Skin epidermis (tissue), 12 donors: ENCODE results near the gene LRRC7.

Source experiments
- H3K27ac ChIP-seq, 21 experiments: fragments of 200-600 bp; sonication (generic) in 11 of 21; one replicate each; pipeline ENCODE4 v1.5.0; 2020; ENCODE audit warnings: mild to moderate bottlenecking in 3 of 21, inconsistent platforms in 2 of 21, moderate library complexity in 2 of 21
- H3K4me3 ChIP-seq, 7 experiments: fragments of 200-600 bp; sonication (generic) in 2 of 7; one replicate each; pipeline ENCODE4 v1.5.0; 2020; ENCODE audit warnings: inconsistent platforms in 2 of 7, mild to moderate bottlenecking in 2 of 7, moderate library complexity in 1 of 7

The LRRC7 gene

DNA sequence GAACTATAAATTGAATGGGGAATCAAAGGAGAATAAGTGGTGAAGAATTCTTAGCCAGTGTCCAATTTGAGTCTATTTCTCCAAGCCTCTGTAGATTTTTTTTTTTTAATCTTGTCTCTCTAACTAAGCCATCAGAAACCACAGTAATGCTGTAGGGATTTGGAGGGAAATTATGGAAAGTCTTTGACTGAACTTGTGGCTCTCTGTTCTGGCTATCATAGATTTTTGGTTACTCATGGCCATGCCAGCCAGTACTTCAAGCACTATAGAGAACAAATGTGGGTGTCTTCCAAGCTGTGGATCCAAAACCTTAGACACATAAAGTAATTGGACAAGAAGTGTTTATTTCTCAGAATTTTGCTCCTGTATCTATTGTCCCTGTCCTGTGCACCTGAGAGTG lies 489.8 kb downstream of the LRRC7 start:
- Histone ChIP-seq H3K4me3 (no peak overlapping the region), H3K27ac (no peak overlapping the region)

DNA sequence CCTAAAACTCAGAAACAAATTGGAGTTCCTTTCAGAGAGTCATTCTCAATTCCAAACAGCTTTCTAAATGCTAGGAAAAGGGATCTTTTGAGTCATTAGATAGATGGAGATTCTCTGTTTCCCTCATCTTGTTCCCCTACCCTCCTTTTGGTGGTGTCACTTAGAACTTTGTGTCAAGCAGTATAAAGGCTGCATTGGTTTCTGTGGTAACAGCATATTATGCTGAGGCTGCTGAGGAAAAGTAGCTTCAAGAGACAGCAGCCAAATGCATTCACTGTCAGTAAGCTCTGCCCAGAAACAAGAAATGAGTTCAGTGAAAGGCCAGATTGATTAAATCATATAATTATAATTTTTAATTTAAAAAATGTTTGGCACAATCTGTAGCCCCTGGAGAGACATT lies 493.5 kb downstream of the LRRC7 start:
- Histone ChIP-seq H3K4me3 (no peak overlapping the region), H3K27ac (no peak overlapping the region)

DNA sequence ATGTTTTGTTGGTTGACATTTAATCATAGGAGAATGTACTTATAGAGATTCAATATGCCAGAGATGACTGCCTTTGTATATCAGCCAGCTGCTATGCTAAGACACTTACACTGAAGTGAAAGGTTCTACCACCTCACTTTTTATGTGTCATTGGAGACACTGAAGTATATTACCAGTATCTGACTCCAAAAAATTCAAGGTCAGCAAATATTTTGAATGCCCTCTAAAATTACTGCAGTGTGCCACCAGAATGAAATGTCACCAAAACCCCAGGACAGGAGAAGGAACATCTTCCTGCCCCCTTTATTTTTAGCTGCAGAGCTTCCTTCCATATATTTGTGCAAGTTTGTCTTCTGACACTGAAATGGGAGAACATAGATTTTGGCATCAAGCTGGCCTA lies 496.1 kb downstream of the LRRC7 start:
- Histone ChIP-seq H3K4me3 (no peak overlapping the region), H3K27ac (no peak overlapping the region)

DNA sequence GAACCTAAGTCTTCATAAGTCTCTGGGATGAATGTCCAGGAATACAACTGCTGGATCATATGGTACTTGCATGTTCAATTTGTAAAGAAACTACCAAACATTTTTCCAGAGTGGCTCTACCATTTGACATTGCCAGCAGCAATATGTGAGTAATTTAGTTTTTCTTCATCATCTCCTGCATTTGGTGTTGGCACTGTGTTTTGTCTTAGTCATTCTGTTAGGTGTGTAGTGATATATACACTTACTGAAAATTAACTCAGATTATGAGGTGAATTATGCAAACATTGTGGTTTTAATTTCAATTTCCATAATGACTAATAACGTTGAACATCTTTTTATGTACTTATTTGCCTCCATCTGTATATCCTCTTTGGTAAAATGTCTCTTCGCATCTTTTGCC lies 499.0 kb downstream of the LRRC7 start:
- Histone ChIP-seq H3K4me3 (no peak overlapping the region), H3K27ac (no peak overlapping the region)

GRCh38 chr1:70071601-70072000 lies 503.9 kb downstream of the LRRC7 start:
- Histone ChIP-seq H3K27ac (no peak overlapping the region), H3K4me3 (no peak overlapping the region)

DNA sequence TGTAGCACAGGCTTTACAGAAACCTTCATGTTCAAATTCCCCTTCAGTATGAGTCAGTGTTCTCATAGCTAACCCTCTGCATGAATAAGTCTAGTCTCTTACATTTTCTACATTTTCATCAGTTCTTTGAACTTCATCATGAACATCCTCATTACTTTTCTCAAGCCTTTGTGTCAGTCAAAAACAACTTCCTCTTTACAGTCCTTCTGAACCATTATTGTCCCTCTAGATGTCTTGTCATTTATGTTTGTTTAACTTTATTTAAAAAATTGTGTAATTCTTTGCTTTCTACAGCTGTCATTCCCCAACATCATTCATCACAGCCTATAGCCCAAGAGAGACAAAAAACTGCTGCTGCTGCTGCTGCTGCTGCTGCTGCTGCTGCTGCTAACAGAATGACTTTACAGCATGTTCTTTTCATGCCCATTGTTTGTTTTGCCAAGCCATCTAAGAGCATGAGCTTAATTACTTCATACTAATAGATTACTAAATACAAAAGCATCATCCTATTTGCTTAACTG lies 504.6 kb downstream of the LRRC7 start:
- no peak overlapping the region for H3K27ac ChIP-seq
- H3K4me3 ChIP-seq: no peak overlapping the region

DNA sequence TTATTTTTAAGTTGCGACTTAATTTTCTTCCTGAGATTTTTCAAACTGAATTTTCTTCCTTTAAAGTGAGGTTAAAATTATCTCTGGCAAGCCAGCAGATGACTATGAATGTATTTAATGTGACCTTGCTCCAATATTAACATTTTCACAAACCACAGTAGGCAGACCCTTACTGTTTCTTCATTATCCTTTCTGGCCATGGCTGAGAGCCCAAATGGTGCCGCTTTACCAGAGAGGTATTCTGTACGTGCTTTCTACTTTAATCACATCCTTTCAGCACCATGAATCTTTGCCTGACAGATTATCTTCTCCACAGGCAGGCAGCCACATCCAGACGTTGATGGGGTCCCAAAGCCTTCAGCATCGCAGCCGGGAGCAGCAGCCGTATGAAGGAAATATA lies 508.0 kb downstream of the LRRC7 start:
- Histone ChIP-seq H3K27ac (no peak overlapping the region), H3K4me3 (no peak overlapping the region)

DNA sequence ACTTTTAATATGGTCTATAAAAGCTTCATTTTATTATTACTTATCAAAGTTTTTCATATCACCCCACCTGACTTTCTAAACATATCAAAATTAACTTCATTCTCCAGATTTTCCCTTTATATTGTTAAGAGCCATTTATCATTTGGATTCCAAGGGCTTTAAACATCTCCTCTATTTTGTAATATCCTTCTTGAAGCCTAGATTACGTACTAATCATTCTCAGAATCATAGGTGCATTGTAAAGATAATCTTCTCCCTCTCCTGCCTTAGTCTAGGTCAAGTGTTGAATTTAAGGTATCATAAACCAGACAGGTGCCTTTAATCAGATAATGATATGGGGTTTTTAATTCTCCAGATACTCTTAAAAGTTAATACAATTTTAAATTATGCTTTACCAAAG lies 509.3 kb downstream of the LRRC7 start:
- H3K27ac ChIP-seq: no peak overlapping the region

DNA sequence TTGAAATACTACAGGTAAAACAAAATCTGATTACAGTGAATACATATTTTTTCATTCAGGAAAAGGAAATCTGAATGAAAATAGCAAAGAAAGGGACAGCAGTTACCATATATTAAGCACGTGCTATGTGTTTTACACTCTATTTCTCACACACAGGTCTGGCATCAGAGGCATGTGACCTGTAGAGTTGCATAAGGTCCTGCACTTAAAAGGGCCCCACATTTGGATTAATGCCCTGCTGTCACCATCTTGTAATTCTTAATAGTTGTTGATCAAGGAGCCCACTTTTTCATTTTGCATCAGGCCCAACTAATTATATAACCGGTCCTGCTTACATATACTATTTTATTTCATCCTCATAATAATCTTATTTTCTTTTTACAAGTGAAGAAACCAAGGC lies 511.8 kb downstream of the LRRC7 start:
- H3K27ac ChIP-seq: no peak overlapping the region
- no peak overlapping the region for H3K4me3 ChIP-seq

More for the DNA sequence above, 509.3 kb downstream of the LRRC7 start:
- no peak overlapping the region for H3K4me3 ChIP-seq

- no peak overlapping the region for H3K4me3 ChIP-seq
- H3K27ac ChIP-seq: no peak overlapping the region
Observed at GRCh38 chr1:70083519-70083918, 515.8 kb downstream of the LRRC7 start.

GRCh38 chr1:70084314-70084915 lies 516.7 kb downstream of the LRRC7 start:
- H3K4me3 ChIP-seq: no peak overlapping the region
- no peak overlapping the region for H3K27ac ChIP-seq

DNA sequence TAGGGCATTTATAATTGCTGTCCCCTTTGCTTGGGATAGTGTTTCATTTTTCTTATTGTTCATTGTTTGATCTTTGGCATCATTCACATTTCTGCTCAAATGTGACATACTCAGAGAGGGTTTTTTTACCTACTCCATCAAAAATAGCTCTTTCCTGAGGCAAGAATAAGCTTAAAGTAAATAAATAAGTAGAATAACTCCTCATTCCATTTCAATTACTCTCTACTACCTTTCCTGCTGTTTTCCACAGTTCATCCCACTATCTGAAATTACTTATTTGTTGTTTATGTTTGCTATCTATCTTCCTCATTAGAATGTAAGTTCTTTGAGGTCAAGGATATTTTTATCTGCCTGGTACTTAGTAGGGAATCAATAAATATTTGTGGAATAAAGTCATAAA lies 517.8 kb downstream of the LRRC7 start:
- no peak overlapping the region for H3K4me3 ChIP-seq

GRCh38 chr1:70086897-70087296 lies 519.2 kb downstream of the LRRC7 start:
- H3K27ac ChIP-seq: no peak overlapping the region
- no peak overlapping the region for H3K4me3 ChIP-seq

More for the DNA sequence above, 517.8 kb downstream of the LRRC7 start:
- H3K27ac ChIP-seq: no peak overlapping the region

GRCh38 chr1:70090141-70090540 lies 522.4 kb downstream of the LRRC7 start:
- Histone ChIP-seq H3K4me3 (no peak overlapping the region), H3K27ac (no peak overlapping the region)

GRCh38 chr1:70090875-70091274 lies 523.2 kb downstream of the LRRC7 start:
- Histone ChIP-seq H3K4me3 (no peak overlapping the region), H3K27ac (no peak overlapping the region)

- no peak overlapping the region for H3K4me3 ChIP-seq
Observed at GRCh38 chr1:70091811-70092210, 524.1 kb downstream of the LRRC7 start.

DNA sequence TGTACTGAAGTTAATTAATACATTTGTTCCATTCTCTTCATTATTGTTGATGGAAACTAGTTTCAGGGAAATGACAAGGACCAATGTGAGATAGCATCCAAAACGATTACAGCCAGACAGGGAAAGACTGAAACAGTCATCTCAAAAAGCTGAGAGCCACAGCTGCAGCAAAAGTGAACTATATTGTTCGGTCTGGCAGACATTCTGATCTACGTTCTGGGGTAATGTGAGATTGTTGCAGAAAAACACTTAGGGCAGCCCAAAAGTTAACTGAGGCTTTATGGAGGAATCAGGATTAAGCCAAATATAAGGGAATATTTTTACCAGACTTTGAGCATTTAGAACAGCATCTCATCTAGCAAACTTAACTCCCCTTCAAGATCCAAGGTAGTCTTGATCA lies 524.8 kb downstream of the LRRC7 start:
- Histone ChIP-seq H3K4me3 (no peak overlapping the region), H3K27ac (no peak overlapping the region)

More at GRCh38 chr1:70091811-70092210, 524.1 kb downstream of the LRRC7 start:
- no peak overlapping the region for H3K27ac ChIP-seq

DNA sequence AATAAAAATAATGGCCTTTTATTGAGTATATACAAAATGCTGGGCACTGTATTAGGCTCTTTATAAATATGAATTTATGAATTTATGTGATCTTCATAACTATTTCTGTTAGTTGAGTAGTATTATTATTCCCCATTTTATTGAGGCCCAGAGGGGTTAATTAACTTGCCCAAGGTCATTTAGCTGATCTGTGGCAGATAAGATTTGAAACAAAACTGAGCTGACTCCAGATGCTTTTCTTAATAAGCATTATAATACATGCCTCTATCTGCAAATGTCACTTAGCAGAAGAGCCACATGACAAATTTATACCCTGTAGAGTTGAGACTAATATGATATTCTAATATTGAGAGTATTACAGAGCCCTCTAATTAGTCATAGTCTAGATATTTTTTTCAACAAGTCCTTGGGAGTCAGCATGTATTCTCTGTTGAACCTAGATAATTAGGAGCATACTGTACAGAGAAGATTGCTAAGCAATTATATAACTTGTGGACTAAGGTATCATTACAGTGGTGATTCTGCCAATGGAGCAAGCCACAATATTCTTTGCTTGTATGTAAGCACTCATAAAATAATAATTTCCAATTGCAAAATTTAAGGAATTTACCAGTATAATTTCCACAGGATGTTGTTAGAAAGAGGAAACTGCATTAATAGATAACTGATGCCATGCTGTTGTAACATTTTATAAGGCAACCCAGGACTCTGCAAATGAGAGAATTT lies 525.7 kb downstream of the LRRC7 start:
- H3K27ac ChIP-seq: no peak overlapping the region
- H3K4me3 ChIP-seq: no peak overlapping the region

DNA sequence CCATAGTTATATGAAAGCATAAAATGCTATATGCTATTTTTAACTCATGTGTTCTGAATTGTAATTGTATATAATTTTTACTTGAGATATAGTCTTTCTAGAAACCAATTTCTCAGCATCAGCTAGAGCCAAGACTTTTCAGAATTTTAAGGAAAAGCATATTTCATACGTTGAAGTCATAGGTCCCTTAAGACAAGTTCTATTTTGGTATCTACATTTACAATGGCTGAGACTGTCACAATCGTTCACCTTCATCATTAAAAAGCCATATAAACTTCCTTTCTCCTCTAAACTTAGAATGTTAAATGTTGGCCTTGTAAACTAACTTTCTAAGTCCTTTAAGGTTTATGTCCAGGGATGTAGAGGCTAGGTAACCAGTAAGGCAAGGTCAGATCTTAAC lies 533.5 kb downstream of the LRRC7 start:
- no peak overlapping the region for H3K4me3 ChIP-seq
- H3K27ac ChIP-seq: no peak overlapping the region

DNA sequence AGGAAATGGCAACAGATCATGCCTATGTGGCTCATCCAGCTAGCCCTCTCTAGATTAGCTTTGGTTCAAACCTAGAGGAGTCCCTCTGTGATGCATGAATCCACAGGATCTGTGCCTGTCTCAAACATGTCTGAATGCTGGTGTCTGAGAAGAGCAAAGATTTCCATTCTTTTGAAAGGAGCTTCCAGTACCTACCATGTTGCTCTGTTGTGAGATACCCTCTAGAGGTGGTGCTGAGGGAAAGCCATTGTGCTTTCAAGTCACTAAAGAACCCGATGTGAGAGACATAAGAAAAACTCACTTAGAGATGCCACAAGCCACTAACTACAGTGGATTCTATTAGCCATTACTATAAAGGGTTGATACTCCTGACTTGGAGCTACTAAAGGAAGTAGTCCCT lies 534.1 kb downstream of the LRRC7 start:
- no peak overlapping the region for H3K4me3 ChIP-seq

DNA sequence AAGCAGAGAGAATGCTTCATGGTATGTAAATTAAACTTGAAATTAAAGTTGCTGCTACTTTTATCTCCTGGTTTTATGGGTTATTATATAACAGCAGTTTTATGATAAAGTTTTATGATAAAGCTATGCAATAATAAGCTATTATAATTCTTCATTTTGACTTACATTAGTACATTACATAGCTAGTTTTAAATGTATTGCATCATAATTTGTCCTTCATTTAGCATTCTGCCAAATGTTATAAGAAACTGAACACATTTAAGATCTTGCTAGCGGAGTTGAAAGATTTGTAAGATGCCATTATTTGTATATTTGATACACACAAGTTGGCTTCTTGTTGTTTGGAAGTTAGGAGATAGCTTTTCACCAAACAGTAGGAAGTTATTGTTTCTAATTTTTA lies 536.0 kb downstream of the LRRC7 start:
- H3K4me3 ChIP-seq: no peak overlapping the region
- no peak overlapping the region for H3K27ac ChIP-seq

More for the DNA sequence above, 534.1 kb downstream of the LRRC7 start:
- H3K27ac ChIP-seq: no peak overlapping the region

DNA sequence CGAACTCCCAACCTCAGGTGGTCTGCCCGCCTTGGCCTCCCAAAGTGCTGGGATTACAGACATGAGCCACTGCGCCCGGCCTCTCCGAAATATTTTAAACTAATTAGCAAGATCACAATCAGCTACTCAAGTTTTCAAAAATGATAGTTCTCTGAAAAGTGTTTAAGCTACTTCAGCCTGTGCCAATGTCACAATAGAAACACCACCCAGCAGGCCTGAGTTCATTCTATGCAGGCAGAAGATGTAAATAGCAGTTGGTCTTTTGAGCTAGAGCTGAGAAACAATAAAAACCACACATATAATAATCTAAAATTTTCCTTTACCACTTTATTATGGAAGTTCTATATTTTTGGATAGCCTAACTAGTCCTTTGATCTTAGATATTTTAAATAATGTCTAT lies 541.5 kb downstream of the LRRC7 start:
- no peak overlapping the region for H3K27ac ChIP-seq
- no peak overlapping the region for H3K4me3 ChIP-seq
